PC-9 (cell line): Measurements from ENCODE around the gene OPN3. TPM values are rescaled to one million over a fixed set of nuclear protein-coding genes. Genes with fewer than 3 reads are reported as not detected.

Experiments
- BruUV-seq: library from RNA; stranded (reverse); fragments of 400-500 nt; replicated peaks from 2 replicates; lab custom pipeline; 2021; lab: Mats Ljungman, UMichigan
- CTCF ChIA-PET: fragments of 300-600 bp; sonication (Branson Sonifier 250); formaldehyde crosslinking; loops from one replicate; lab custom pipeline; 2022; ENCODE audit warnings: antibody characterized with exemption; lab: Charles Lee
- POLR2A ChIA-PET: fragments of 300-600 bp; sonication (Branson Sonifier 250); formaldehyde crosslinking; loops from one replicate; lab custom pipeline; 2022; ENCODE audit warnings: antibody characterized with exemption; ENCODE audit not compliant: unreplicated experiment; lab: Charles Lee
- DNase-seq, 2 experiments: peaks; one replicate each; pipeline versions ENCODE4 v3.0.0 to v3.0.0-alpha.2; 2015 to 2022; ENCODE audit warnings: mixed read lengths in 1 of 2
- H2AFZ ChIP-seq: fragments of 200-600 bp; sonication (generic); 2 replicates; pipeline ENCODE4 v1.8.1; 2017; ENCODE audit warnings: antibody characterized with exemption
- H3F3A ChIP-seq: fragments of 200-600 bp; sonication (generic); 2 replicates; pipeline ENCODE4 v1.8.1; 2017; ENCODE audit warnings: antibody characterized with exemption, mild to moderate bottlenecking, low read depth; ENCODE audit not compliant: insufficient read depth
- H3K27ac ChIP-seq: fragments of 200-600 bp; sonication (generic); 2 replicates; pipeline ENCODE4 v1.6.1; 2016; ENCODE audit warnings: mixed run types
- H3K27me3 ChIP-seq: fragments of 200-600 bp; sonication (generic); 2 replicates; pipeline ENCODE4 v1.6.1; 2016; ENCODE audit warnings: low read depth, mixed run types; ENCODE audit not compliant: insufficient read depth
- H3K36me3 ChIP-seq: fragments of 200-600 bp; sonication (generic); 2 replicates; pipeline ENCODE4 v1.6.1; 2016; ENCODE audit warnings: low read depth, mixed run types
- H3K4me1 ChIP-seq: fragments of 200-600 bp; sonication (generic); replicated peaks from 2 replicates; pipeline ENCODE4 v1.6.1; 2016; ENCODE audit warnings: mixed run types; ENCODE audit not compliant: insufficient read depth
- H3K4me2 ChIP-seq: fragments of 200-600 bp; sonication (generic); 2 replicates; pipeline ENCODE4 v1.6.1; 2017; ENCODE audit warnings: mixed run types
- H3K4me3 ChIP-seq: fragments of 200-600 bp; sonication (generic); 2 replicates; pipeline ENCODE4 v1.6.1; 2016; ENCODE audit warnings: mixed run types
- H3K79me2 ChIP-seq: fragments of 200-600 bp; sonication (generic); 2 replicates; pipeline ENCODE4 v1.6.1; 2017; ENCODE audit warnings: low read depth, mixed run types
- H3K9me2 ChIP-seq: fragments of 200-600 bp; sonication (generic); 2 replicates; pipeline ENCODE4 v1.8.1; 2017; ENCODE audit warnings: mild to moderate bottlenecking; ENCODE audit not compliant: insufficient read depth
- H3K9me3 ChIP-seq: fragments of 200-600 bp; sonication (generic); 2 replicates; pipeline ENCODE4 v1.8.1; 2016; ENCODE audit warnings: low read depth; ENCODE audit not compliant: insufficient read depth
- H4K20me1 ChIP-seq: fragments of 200-600 bp; sonication (generic); 2 replicates; pipeline ENCODE4 v1.8.1; 2017; ENCODE audit not compliant: insufficient read depth
- EZH2 ChIP-seq: fragments of 200-600 bp; sonication (generic); IDR thresholded peaks from 2 replicates; pipeline ENCODE4 v1.8.0; 2017; ENCODE audit warnings: antibody characterized with exemption, low read depth
- intact Hi-C: fragments of 100-400 bp; cut with micrococcal nuclease; formaldehyde crosslinking; loops from one replicate; pipeline ENCODE4 v1.10.0; 2022; ENCODE audit not compliant: unreplicated experiment
- total RNA-seq: library from RNA; stranded (reverse); gene quantifications from 2 replicates; pipeline ENCODE4 v1.2.3, GENCODE V29; 2021
- TF ChIP-seq, protein P1 (sequence below): fragments of 200-600 bp; sonication (generic); conservative IDR thresholded peaks from 2 replicates; pipeline ENCODE4 v1.6.1; 2017; ENCODE audit warnings: mixed run types, antibody characterized with exemption, mild to moderate bottlenecking, moderate library complexity

Gene OPN3
- total RNA-seq, 1 experiment from 2014 or later, result 62.7 TPM

DNA sequence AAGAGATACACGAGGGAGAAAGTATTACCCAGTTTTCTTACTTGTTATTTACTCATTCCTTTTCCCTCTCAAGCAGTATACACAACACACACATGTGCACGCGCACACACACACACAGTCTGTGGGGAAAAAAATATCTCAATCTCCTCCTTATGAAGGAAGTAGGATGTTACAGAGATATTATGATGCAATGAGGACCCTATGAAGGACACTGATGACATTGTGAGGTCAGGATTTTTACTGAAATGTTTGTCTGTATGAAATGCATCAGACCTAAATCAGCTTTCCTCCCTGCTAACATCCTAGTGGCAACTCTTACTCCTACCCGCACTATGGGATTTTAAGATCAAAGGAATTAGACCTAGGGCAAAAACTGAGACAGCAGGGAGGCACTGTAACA, 11.8 kb upstream of the OPN3 start, which contains the start of gene WDR64:
TSS of gene WDR64 (plus strand) at position 270 of the 400 bp plus-strand sequence. CDS start 204 bp downstream, outside the sequence.
- POLR2A ChIA-PET, result no interaction called here
- Histone ChIP-seq H3K4me2 (no peak within 1 kb of the TSS), H3K9me2 (no peaks in the 10 kb centered on the region; the same call in 1 of the 2 replicates), H3K9me3 (no peaks in the 10 kb centered on the region), H3K79me2 (no peaks in the 10 kb centered on the region), H3K36me3 (no peaks in the 10 kb centered on the region), H3F3A (no peaks in the 10 kb centered on the region), H3K27me3 (no peaks in the 10 kb centered on the region), H4K20me1 (no peaks in the 10 kb centered on the region), H2AFZ (no peak within 1 kb of the TSS), H3K27ac (no peak within 1 kb of the TSS), H3K4me3 (no peak within 1 kb of the TSS), H3K4me1 (no peaks in the 10 kb centered on the region)
- intact Hi-C loops, result no loop called here
- TF ChIP-seq, protein P1, sequence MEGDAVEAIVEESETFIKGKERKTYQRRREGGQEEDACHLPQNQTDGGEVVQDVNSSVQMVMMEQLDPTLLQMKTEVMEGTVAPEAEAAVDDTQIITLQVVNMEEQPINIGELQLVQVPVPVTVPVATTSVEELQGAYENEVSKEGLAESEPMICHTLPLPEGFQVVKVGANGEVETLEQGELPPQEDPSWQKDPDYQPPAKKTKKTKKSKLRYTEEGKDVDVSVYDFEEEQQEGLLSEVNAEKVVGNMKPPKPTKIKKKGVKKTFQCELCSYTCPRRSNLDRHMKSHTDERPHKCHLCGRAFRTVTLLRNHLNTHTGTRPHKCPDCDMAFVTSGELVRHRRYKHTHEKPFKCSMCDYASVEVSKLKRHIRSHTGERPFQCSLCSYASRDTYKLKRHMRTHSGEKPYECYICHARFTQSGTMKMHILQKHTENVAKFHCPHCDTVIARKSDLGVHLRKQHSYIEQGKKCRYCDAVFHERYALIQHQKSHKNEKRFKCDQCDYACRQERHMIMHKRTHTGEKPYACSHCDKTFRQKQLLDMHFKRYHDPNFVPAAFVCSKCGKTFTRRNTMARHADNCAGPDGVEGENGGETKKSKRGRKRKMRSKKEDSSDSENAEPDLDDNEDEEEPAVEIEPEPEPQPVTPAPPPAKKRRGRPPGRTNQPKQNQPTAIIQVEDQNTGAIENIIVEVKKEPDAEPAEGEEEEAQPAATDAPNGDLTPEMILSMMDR, result no peak
- BruUV-seq, result no TSS peak
- no peak for DNase-seq
- CTCF ChIA-PET, result no interaction called here

DNA sequence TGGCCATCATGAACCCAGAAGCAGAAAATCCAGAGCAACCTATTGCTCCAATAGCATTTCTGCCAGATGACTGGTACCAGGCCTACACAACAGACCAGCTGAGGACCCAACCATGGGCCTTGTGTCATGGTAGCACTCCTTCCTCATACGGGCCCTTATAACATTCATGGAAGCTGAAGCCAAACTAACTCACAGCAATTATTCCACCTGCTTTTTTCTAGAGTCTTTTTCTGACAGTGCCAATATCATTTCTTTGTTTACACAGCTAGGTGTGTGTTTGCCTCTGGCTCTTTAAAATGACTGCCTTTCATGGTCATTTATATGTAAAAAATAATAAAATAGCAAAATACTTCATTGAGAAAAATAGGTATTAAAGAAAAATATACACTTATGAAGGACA, 8.0 kb upstream of the OPN3 start:
- Histone ChIP-seq H4K20me1 (no peaks in the 10 kb centered on the region), H3K9me3 (peaks cover 2% of the 10 kb centered on the region; the same call in 1 of the 2 replicates), H3K9me2 (no peaks in the 10 kb centered on the region; the same call in 1 of the 2 replicates), H3K27ac (no peak overlapping the region), H3K4me2 (no peak overlapping the region), H3K27me3 (no peaks in the 10 kb centered on the region), H3K4me1 (no peaks in the 10 kb centered on the region), H3K4me3 (no peak overlapping the region), H3F3A (no peaks in the 10 kb centered on the region; the same call in 1 of the 2 replicates), H2AFZ (no peak overlapping the region), H3K36me3 (no peaks in the 10 kb centered on the region), H3K79me2 (no peaks in the 10 kb centered on the region)
- ChIA-PET POLR2A (no interaction called here), CTCF (no interaction called here)
- DNase-seq, result no peak
- no TSS peak for BruUV-seq
- intact Hi-C loops, result no loop called here
- no peak for TF ChIP-seq EZH2
- TF ChIP-seq, protein P1, result no peak

DNA sequence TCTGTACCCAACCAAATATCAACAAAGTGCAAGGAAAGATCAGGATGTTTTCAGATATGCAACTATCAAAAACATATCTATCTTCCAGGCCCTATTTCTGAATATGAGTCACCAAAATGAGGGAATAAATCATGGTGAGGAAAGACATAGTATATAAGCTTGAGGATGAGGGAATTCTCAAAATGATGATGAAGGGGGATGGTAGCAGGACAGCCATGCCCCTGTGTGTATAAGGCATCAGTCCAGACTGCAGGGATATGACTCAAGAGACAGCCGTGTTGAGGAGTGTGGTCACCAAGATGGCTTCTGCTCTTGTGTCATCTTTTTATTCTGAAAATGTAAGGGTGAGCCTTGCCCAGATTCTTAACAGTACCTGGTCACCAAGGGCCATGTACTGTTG, 7.5 kb upstream of the OPN3 start:
- intact Hi-C loops, result no loop called here
- no peak overlapping the region for H2AFZ ChIP-seq
- TF ChIP-seq, protein P1, result no peak
- TF ChIP-seq EZH2, result no peak
- no peak overlapping the region for H3K4me3 ChIP-seq
- H3F3A ChIP-seq, result peaks cover 2% of the 10 kb centered on the region; the same call in 1 of the 2 replicates
- H3K4me2 ChIP-seq, result no peak overlapping the region
- H4K20me1 ChIP-seq, result no peaks in the 10 kb centered on the region
- ChIA-PET POLR2A (no interaction called here), CTCF (no interaction called here)
- DNase-seq, result no peak
- no TSS peak for BruUV-seq
- H3K27ac ChIP-seq, result no peak overlapping the region
- no peaks in the 10 kb centered on the region for H3K36me3 ChIP-seq
- no peaks in the 10 kb centered on the region for H3K4me1 ChIP-seq
- H3K27me3 ChIP-seq, result no peaks in the 10 kb centered on the region
- peaks cover 3% of the 10 kb centered on the region; the same call in 1 of the 2 replicates for H3K9me3 ChIP-seq
- H3K9me2 ChIP-seq, result no peaks in the 10 kb centered on the region; the same call in 1 of the 2 replicates
- no peaks in the 10 kb centered on the region for H3K79me2 ChIP-seq
